Neural cell (in vitro differentiated cells): ENCODE results near the gene ART5. TPM values are rescaled to one million over a fixed set of nuclear protein-coding genes. Genes with fewer than 3 reads are reported as not detected.
"Not testable (repeated sequence)": the region's sequence is repeated elsewhere in the genome, so short reads cannot be mapped to it uniquely, and the experiment has no call there.

Experiments
- H2AFZ ChIP-seq: fragments of 200-600, 300-800 bp; sonication (generic), shearing (Covaris generic); 2 replicates; pipeline ENCODE4 v1.6.0; 2014; ENCODE audit warnings: low read depth, mild to moderate bottlenecking, antibody characterized with exemption, low read length, moderate library complexity
- H3F3A ChIP-seq: fragments of 200-600 bp; shearing (Covaris generic); 2 replicates; pipeline ENCODE4 v1.6.1; 2016; ENCODE audit warnings: mild to moderate bottlenecking, moderate library complexity, mixed read lengths, antibody characterized with exemption, low read length; ENCODE audit not compliant: insufficient read depth, poor library complexity, severe bottlenecking
- H3K27ac ChIP-seq: fragments of 200-600, 300-800 bp; sonication (generic), shearing (Covaris generic); 2 replicates; pipeline ENCODE4 v1.5.1; 2014; ENCODE audit warnings: mild to moderate bottlenecking, low read length, moderate library complexity
- H3K27me3 ChIP-seq: fragments of 300-800, 200-600 bp; sonication (generic), shearing (Covaris generic); 2 replicates; pipeline ENCODE4 v1.6.0; 2014; ENCODE audit warnings: mild to moderate bottlenecking, low read depth, low read length, moderate library complexity; ENCODE audit not compliant: insufficient read depth
- H3K36me3 ChIP-seq: fragments of 300-800, 200-600 bp; sonication (generic), shearing (Covaris generic); 2 replicates; pipeline ENCODE4 v1.5.1; 2014; ENCODE audit warnings: mild to moderate bottlenecking, antibody characterized with exemption, low read length, moderate library complexity; ENCODE audit not compliant: insufficient read depth
- H3K4me2 ChIP-seq: fragments of 300-800, 200-600 bp; sonication (generic), shearing (Covaris generic); 2 replicates; pipeline ENCODE4 v1.6.0; 2014; ENCODE audit warnings: mild to moderate bottlenecking, low read length
- H3K4me3 ChIP-seq: fragments of 300-800, 200-600 bp; sonication (generic), shearing (Covaris generic); 2 replicates; pipeline ENCODE4 v1.5.1; 2014; ENCODE audit warnings: mild to moderate bottlenecking, low read length, moderate library complexity
- H3K79me2 ChIP-seq: fragments of 200-600 bp; shearing (Covaris generic); replicated peaks from 2 replicates; pipeline ENCODE4 v1.6.0; 2014; ENCODE audit warnings: mild to moderate bottlenecking, low read length, moderate library complexity; ENCODE audit not compliant: insufficient read depth
- H3K9ac ChIP-seq: fragments of 300-800, 200-600 bp; sonication (generic), shearing (Covaris generic); 2 replicates; pipeline ENCODE4 v1.6.1; 2016; ENCODE audit warnings: mild to moderate bottlenecking, low read length, mixed read lengths
- H3K9me2 ChIP-seq: fragments of 200-600 bp; shearing (Covaris generic); 2 replicates; pipeline ENCODE4 v1.6.1; 2016; ENCODE audit warnings: mild to moderate bottlenecking, low read length, mixed read lengths; ENCODE audit not compliant: insufficient read depth
- H3K9me3 ChIP-seq: fragments of 200-600, 300-800 bp; sonication (generic), shearing (Covaris generic); 2 replicates; pipeline ENCODE4 v1.6.1; 2016; ENCODE audit warnings: mild to moderate bottlenecking, mixed run types, low read length, moderate library complexity, mixed read lengths
- H4K20me1 ChIP-seq: fragments of 200-600 bp; shearing (Covaris generic); 2 replicates; pipeline ENCODE4 v1.6.1; 2016; ENCODE audit warnings: mild to moderate bottlenecking, mixed run types; ENCODE audit not compliant: insufficient read depth
- EP300 ChIP-seq: fragments of 450-650 bp; conservative IDR thresholded peaks from 2 replicates; pipeline ENCODE4 v1.6.1; 2014; ENCODE audit warnings: antibody characterized with exemption, mild to moderate bottlenecking, moderate library complexity; ENCODE audit not compliant: poor library complexity, severe bottlenecking
- EZH2 ChIP-seq: fragments of 200-600, 300-800 bp; shearing (Covaris generic), sonication (generic); IDR thresholded peaks from 2 replicates; pipeline ENCODE4 v1.6.1; 2014; ENCODE audit warnings: antibody characterized with exemption, low read length, borderline replicate concordance, mild to moderate bottlenecking; ENCODE audit not compliant: insufficient read depth, poor library complexity, severe bottlenecking
- MXI1 ChIP-seq: fragments of 450-650 bp; conservative IDR thresholded peaks from 2 replicates; pipeline ENCODE4 v1.6.1; 2014; ENCODE audit warnings: antibody characterized with exemption, mild to moderate bottlenecking; ENCODE audit not compliant: poor library complexity, severe bottlenecking
- RAD21 ChIP-seq: fragments of 450-650 bp; conservative IDR thresholded peaks from 2 replicates; pipeline ENCODE4 v1.6.1; 2014; ENCODE audit warnings: antibody characterized with exemption, mild to moderate bottlenecking, moderate library complexity
- SMC3 ChIP-seq: fragments of 450-650 bp; conservative IDR thresholded peaks from 2 replicates; pipeline ENCODE4 v1.6.1; 2014; ENCODE audit warnings: antibody characterized with exemption, mild to moderate bottlenecking, moderate library complexity; ENCODE audit not compliant: poor library complexity
- TAF1 ChIP-seq: IDR thresholded peaks from 2 replicates; pipeline ENCODE4 v1.6.1; 2012; ENCODE audit warnings: low read depth
- polyA plus RNA-seq: library from polyadenylated mRNA; depleted of rRNA; stranded (reverse); fragments of >200 nt; gene quantifications from 2 replicates; pipeline ENCODE4 v1.2.3, GENCODE V29; 2014
- TF ChIP-seq, protein P1 (sequence below): fragments of 450-650 bp; IDR thresholded peaks from 2 replicates; pipeline ENCODE4 v1.5.1; 2014; ENCODE audit warnings: antibody characterized with exemption, mild to moderate bottlenecking, moderate library complexity; ENCODE audit not compliant: poor library complexity, severe bottlenecking

ART5 gene
- polyA plus RNA-seq, 1 donor from 2014 or later: not detected

DNA sequence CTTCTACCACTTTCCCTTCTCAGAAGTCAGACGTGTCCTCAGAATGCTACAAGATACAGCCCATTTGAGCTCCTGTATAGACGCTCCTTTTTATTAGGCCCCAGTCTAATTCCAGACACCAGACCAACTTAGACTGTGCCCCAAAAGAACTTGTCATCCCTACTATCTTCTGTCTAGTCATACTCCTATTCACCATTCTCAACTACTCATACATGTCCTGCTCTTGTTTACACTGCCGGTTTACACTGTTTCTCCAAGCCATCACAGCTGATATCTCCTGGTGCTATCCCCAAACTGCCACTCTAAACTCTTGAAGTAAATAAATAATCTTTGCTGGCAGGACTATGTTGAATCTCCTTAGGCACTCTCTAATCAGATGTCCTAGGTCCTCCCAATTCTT is 10.7 kb upstream of the ART5 start:
- H3K9me3 ChIP-seq, H4K20me1 ChIP-seq, H3K4me2 ChIP-seq, H3K27me3 ChIP-seq, H3K9me2 ChIP-seq, H3F3A ChIP-seq, H3K9ac ChIP-seq, H3K79me2 ChIP-seq, H3K36me3 ChIP-seq, H3K27ac ChIP-seq, H2AFZ ChIP-seq, H3K4me3 ChIP-seq: not testable (repeated sequence)

DNA sequence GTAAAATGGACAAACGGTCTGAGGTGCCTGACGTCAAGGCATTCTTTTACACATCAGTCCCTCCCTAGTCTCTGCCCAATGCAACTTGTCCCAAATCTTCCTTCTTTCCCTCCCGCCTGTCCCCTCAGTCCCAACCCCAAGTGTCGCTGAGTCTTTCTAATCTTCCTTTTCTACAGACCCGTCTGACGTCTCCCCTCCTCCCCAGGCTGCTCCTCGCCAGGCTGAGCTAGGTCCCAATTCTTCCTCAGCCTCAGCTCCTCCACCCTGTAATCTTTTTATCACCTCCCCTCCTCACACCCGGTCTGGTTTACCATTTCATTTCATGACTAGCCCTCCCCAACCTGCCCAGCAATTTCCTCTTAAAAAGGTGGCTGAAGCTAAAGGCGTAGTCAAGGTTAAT is 7.6 kb upstream of the ART5 start:
- not testable (repeated sequence) for H3K79me2 ChIP-seq, H3K4me2 ChIP-seq, H3F3A ChIP-seq, H3K36me3 ChIP-seq, H3K9ac ChIP-seq, H2AFZ ChIP-seq, H3K9me2 ChIP-seq, H3K4me3 ChIP-seq, H4K20me1 ChIP-seq, H3K27ac ChIP-seq, H3K9me3 ChIP-seq, H3K27me3 ChIP-seq

DNA sequence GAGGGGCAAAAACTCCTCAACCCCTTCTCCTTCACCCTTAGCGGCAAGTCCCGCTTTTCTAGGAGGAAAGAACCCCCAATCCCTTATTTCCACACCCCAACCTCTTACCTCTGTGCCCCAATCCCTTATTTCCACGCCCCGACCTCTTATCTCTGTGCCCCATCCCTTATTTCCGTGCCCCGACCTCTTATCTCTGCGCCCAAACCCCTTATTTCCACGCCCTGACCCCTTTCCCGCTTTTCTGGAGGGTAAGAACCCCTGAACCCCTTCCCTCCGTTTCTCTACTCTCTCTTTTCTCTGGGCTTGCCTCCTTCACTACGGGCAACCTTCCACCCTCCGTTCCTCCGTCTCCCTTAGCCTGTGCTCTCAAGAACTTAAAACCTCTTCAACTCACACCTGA is 7.1 kb upstream of the ART5 start:
- H3K27ac ChIP-seq, H2AFZ ChIP-seq, H3K79me2 ChIP-seq, H3K9me2 ChIP-seq, H3K36me3 ChIP-seq, H4K20me1 ChIP-seq, H3K27me3 ChIP-seq, H3F3A ChIP-seq, H3K9me3 ChIP-seq, H3K4me2 ChIP-seq, H3K9ac ChIP-seq, H3K4me3 ChIP-seq: not testable (repeated sequence)

DNA sequence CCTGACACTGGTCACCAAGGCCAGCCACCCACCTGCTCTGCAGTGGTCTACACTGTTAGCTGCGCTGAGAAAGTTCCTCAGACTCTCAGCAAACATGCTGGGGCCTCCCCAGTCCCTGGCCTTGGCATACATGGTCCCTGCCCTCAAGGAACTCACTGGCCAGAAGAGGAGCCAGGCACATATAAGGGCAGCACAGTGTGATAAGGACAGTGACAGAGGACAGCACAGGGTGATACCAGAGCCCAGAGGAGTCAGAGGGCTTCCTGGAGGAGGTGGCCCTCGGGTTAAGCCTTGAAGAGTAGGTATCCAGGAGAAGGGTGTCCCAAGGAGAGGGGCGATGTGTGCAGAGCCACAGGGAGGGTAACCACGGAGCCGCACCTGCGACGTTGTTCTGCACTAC is 3.8 kb upstream of the ART5 start:
- H3K27ac ChIP-seq: no peak overlapping the region
- H3K9me2 ChIP-seq: no peaks in the 10 kb centered on the region
- H3K79me2 ChIP-seq: no peaks in the 10 kb centered on the region
- H3K36me3 ChIP-seq: no peaks in the 10 kb centered on the region
- peaks cover 18% of the 10 kb centered on the region for H3K27me3 ChIP-seq
- no peaks in the 10 kb centered on the region for H3K9me3 ChIP-seq
- no peak overlapping the region for H3K4me3 ChIP-seq
- H4K20me1 ChIP-seq: no peaks in the 10 kb centered on the region
- no peak overlapping the region for H2AFZ ChIP-seq
- H3K9ac ChIP-seq: no peak overlapping the region
- no peak for TF ChIP-seq SMC3
- no peak for TF ChIP-seq TAF1
- no peak overlapping the region for H3K4me2 ChIP-seq
- no peaks in the 10 kb centered on the region for H3F3A ChIP-seq

DNA sequence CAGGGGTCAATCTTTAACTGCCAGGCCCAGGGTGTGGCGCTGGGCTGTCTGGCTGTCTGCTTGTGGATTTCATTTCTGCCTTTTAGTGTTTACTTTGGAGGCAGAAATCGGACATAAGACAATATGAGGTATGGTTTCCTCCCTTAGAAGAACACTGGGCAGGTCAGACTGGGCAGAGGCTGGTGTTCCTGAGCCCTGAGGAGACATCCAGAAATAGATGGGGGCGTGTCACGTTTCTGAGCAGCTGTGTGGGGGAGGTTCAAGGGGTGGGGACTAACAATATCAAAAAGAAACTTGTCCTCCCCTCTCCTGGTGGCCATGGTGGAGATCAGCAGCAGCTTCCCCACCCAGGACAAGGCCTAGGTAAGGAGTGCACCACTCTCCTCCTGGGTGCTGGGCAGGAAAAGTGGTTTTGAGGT is 3.0 kb upstream of the ART5 start, which contains the start of gene ART1:
Gene ART1, plus strand, starts transcription at position 312 of the 419 bp plus-strand sequence. CDS start 14,086 bp downstream, outside the sequence.
- Histone ChIP-seq H3F3A (no peaks in the 10 kb centered on the region), H4K20me1 (no peaks in the 10 kb centered on the region), H2AFZ (no peak within 1 kb of the TSS), H3K4me3 (no peak within 1 kb of the TSS), H3K9me2 (no peaks in the 10 kb centered on the region), H3K4me2 (no peak within 1 kb of the TSS), H3K79me2 (no peaks in the 10 kb centered on the region), H3K27ac (no peak within 1 kb of the TSS), H3K9me3 (no peaks in the 10 kb centered on the region), H3K9ac (no peak within 1 kb of the TSS), H3K27me3 (peaks cover 18% of the 10 kb centered on the region), H3K36me3 (no peaks in the 10 kb centered on the region)
- TF ChIP-seq EZH2: no peak
- no peak for TF ChIP-seq SMC3
- TF ChIP-seq, protein P1, sequence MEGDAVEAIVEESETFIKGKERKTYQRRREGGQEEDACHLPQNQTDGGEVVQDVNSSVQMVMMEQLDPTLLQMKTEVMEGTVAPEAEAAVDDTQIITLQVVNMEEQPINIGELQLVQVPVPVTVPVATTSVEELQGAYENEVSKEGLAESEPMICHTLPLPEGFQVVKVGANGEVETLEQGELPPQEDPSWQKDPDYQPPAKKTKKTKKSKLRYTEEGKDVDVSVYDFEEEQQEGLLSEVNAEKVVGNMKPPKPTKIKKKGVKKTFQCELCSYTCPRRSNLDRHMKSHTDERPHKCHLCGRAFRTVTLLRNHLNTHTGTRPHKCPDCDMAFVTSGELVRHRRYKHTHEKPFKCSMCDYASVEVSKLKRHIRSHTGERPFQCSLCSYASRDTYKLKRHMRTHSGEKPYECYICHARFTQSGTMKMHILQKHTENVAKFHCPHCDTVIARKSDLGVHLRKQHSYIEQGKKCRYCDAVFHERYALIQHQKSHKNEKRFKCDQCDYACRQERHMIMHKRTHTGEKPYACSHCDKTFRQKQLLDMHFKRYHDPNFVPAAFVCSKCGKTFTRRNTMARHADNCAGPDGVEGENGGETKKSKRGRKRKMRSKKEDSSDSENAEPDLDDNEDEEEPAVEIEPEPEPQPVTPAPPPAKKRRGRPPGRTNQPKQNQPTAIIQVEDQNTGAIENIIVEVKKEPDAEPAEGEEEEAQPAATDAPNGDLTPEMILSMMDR: no peak
- TF ChIP-seq TAF1: no peak
- TF ChIP-seq MXI1: no peak
- TF ChIP-seq RAD21: no peak
- TF ChIP-seq EP300: no peak

DNA sequence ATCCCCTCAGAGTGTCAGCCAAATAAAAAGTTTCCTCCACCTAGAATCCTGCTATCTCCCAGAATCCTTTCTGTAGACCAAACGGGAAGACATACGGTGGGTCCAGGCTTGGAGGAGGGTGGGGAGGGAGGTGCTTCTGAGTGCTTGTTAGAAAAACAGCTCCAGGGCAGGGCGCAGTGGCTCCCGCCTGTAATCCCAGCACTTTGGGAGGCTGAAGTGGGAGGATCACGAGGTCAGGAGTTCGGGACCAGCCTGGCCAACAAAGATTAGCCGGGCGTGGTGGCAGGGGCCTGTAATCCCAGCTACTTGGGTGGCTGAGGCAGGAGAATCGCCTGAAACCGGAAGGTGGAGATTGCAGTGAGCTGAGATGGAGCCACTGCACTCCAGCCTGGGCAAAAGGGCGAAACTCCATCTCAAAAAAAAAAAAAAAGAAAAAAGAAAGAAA is 1.3 kb upstream of the ART5 start:
- H3K9ac ChIP-seq, H3K9me2 ChIP-seq, H3K27ac ChIP-seq, H3K9me3 ChIP-seq, H4K20me1 ChIP-seq, H3K79me2 ChIP-seq, H3K4me3 ChIP-seq, H3F3A ChIP-seq, H3K36me3 ChIP-seq, H2AFZ ChIP-seq, H3K4me2 ChIP-seq: not testable (repeated sequence)
- H3K27me3 ChIP-seq: peaks cover 18% of the 10 kb centered on the region
